ENCODE measurements around the gene MLXIPL.
A peak's percentile ranks its signal among the peaks of the same experiment; 100 is the strongest.
"Not testable (repeated sequence)": the region's sequence is repeated elsewhere in the genome, so short reads cannot be mapped to it uniquely, and the experiment has no call there.

MLXIPL gene, protein sequence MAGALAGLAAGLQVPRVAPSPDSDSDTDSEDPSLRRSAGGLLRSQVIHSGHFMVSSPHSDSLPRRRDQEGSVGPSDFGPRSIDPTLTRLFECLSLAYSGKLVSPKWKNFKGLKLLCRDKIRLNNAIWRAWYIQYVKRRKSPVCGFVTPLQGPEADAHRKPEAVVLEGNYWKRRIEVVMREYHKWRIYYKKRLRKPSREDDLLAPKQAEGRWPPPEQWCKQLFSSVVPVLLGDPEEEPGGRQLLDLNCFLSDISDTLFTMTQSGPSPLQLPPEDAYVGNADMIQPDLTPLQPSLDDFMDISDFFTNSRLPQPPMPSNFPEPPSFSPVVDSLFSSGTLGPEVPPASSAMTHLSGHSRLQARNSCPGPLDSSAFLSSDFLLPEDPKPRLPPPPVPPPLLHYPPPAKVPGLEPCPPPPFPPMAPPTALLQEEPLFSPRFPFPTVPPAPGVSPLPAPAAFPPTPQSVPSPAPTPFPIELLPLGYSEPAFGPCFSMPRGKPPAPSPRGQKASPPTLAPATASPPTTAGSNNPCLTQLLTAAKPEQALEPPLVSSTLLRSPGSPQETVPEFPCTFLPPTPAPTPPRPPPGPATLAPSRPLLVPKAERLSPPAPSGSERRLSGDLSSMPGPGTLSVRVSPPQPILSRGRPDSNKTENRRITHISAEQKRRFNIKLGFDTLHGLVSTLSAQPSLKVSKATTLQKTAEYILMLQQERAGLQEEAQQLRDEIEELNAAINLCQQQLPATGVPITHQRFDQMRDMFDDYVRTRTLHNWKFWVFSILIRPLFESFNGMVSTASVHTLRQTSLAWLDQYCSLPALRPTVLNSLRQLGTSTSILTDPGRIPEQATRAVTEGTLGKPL

DNA sequence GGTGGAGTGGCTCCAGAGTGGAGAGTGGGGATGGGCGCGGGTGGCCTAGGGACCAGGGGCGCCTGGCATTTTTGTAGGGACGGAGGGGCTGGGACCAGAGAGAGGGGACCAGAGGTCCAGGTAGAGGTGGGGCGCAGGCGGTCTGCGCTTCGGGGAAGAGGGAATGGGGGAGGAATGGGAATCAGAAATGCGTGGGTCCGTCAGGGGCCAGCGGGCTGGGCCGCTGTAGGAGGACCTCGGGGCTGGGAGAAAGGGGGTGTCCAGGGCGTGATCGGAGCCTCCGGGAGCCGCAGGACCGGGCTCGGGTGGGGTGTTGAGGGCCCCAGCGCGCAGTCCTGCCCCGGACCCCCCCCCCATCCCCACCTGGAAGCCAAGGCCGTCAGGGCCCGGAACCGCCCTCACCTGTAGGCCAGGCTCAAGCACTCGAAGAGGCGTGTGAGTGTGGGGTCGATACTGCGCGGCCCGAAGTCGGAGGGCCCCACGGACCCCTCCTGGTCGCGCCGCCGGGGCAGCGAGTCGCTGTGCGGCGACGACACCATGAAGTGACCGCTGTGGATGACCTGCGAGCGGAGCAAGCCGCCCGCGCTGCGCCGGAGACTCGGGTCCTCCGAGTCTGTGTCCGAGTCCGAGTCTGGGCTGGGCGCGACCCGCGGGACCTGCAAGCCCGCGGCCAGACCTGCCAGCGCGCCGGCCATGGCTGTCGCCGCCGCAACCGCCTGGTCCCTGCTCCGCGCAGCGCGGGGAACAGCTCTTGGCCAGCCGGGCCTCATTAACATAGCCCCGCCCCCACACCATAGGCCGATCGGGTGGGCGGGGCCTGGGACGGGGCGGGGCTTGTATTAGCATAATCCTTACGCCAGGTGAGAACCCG lies at the start of gene MLXIPL:
Gene MLXIPL, minus strand, starts transcription at position 725 of the 871 bp plus-strand sequence. Its CDS starts 30 bp downstream, at position 695.
- peak; percentile 96 for DNase-seq (ENCODE audit: low spot score)

- no peak for DNase-seq (ENCODE audit: low spot score)
Observed at GRCh38 chr7:73671857-73672445, 47.6 kb upstream of the MLXIPL start.

GRCh38 chr7:73671322-73671661 lies 47.0 kb upstream of the MLXIPL start:
- DNase-seq (ENCODE audit: low spot score) = no peak

- DNase-seq (ENCODE audit: low spot score) = no peak
Observed at GRCh38 chr7:73669858-73670385, 45.6 kb upstream of the MLXIPL start.

GRCh38 chr7:73669288-73669701 lies 45.0 kb upstream of the MLXIPL start:
- no peak for DNase-seq (ENCODE audit: low spot score)

DNA sequence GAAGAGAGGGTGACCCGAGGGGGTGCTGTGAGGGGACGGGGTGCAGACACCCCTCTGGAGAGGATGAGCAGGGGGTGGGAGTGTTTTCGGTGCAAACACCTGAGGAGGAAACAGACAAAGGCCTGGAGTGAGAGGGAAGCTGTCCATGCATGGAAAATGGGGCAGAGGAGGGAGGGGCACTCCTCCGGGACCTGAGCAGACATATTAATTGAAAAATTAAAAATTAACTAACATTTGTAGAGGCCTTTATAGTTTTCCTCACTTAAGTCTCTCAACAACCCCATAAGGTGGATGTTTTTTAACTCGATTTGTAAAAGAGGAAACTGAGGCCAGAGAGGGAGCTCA lies 44.5 kb upstream of the MLXIPL start:
- DNase-seq (ENCODE audit: low spot score) = no peak

GRCh38 chr7:73668103-73668885 lies 44.0 kb upstream of the MLXIPL start:
- no peak for DNase-seq (ENCODE audit: low spot score)

DNA sequence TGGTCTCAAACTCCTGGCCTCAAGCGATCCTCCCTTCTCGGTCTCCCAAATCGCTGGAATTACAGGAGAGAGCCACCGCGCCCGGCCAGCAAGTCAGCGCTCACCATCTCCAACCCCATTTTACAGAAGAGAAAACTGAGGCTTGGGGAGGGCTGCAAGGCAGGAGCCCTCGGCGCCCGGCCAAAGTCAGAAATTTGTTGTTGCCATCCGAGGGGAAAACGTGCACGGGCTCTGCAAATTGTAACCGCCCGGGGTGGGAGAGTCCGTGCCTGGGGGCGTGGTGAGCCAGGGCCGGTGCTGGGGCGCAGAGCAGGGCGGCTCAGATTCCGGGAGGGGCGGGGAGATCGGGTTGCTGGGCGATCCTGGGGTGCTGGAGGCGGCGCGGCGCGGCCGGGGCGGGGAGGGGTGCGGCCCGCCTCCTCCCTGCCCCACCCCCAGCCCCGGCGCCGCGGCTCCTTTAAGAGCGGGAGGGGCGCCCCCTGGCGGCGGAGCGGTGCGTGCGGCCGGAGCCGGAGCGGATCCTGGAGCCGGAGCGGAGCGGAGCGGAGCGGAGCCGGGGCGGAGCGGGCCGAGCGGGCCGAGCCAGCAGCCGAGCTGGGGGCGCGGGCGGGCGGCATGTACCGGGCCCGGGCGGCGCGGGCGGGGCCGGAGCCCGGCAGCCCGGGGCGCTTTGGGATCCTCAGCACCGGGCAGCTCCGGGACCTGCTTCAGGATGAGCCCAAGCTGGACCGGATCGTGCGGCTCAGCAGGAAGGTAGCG lies 43.2 kb upstream of the MLXIPL start, which contains the start of gene VPS37D:
Gene VPS37D, plus strand, starts transcription at position 488 of the 759 bp plus-strand sequence. Its CDS starts 128 bp downstream, at position 616.
- DNase-seq (ENCODE audit: low spot score) = peak; percentile 95

GRCh38 chr7:73663033-73663432 lies 38.7 kb upstream of the MLXIPL start:
- DNase-seq (ENCODE audit: low spot score) = no peak

DNA sequence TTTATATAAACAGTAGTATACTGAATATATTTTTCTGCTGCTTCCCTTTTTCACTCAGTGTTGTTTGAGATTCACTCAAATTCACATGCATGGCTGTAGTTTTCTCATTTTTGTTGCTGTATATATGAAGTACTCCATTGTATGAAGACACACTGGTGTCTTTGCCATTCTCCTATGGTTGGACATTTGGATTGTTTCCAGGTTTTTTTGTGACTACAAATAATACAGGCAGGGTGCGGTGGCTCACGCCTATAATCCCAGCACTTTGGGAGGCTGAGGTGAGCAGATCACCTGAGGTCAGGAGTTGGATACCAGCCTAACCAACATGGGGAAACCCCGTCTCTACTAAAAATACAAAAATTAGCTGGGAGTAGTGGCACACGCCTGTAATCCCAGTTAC lies 36.3 kb upstream of the MLXIPL start:
- peak; percentile 37 for DNase-seq (ENCODE audit: low spot score)

DNA sequence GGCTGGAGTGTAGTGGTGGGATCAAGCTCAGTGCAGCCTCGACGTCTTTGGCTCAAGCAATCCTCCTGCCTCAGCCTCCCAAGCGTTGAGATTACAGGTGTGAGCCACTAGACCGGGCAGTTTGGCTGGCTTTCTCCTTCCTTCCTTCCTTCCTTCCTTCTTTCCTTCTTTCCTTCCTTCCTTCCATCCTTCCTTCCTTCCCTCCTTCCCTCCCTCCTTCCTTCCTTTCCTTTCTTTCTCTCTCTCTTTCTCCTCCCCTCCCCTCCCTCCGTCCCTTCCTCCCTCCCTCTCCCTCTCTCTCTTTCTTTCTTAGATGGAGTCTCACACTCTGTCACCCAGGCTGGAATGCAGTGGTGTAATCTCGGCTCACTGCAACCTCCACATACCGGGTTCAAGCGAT lies 35.7 kb upstream of the MLXIPL start:
- DNase-seq (ENCODE audit: low spot score) = no peak

GRCh38 chr7:73655309-73655708 lies 31.0 kb upstream of the MLXIPL start:
- DNase-seq (ENCODE audit: low spot score) = not testable (repeated sequence)

DNA sequence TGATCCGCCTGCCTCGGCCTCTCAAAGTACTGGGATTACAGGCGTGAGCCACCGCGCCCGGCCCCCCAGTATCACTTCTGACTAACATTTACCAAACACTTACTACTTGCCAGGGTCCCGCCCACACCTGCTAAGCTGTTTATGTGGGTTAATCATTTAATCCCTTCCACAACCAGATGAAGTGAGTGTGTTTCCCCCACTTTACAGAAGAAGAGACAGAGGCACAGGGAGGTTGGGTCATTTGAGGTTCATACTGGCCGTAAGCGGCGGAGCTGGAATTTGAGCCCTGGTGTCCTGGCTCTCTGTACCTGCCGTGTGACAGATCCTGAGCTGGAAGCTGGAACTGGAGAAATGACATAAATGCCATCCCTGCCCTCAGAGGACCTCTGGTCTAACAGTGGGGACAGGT lies 28.2 kb upstream of the MLXIPL start:
- DNase-seq (ENCODE audit: low spot score) = peak; percentile 41

DNA sequence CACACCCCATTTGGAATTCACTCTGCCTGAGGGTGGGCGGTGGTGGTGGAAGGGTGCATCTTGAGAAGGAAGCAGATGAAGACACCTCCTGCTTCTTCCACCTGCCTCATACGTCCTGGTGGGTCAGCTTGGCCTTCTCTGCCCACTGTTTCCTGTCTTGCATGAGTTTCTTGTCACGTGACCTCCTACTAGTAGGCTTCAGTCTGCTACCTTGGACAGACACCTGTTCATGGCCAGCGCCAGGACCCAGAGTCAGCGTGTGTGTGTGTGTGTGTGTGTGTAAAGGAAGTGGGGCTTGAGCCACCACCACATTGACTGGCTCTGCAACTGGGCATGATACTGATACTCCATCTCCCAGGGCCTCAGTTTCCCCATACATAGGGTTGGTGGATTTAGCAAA lies 26.2 kb upstream of the MLXIPL start:
- no peak for DNase-seq (ENCODE audit: low spot score)

- DNase-seq (ENCODE audit: low spot score) = no peak
Observed at GRCh38 chr7:73649576-73649975, 25.3 kb upstream of the MLXIPL start.

DNA sequence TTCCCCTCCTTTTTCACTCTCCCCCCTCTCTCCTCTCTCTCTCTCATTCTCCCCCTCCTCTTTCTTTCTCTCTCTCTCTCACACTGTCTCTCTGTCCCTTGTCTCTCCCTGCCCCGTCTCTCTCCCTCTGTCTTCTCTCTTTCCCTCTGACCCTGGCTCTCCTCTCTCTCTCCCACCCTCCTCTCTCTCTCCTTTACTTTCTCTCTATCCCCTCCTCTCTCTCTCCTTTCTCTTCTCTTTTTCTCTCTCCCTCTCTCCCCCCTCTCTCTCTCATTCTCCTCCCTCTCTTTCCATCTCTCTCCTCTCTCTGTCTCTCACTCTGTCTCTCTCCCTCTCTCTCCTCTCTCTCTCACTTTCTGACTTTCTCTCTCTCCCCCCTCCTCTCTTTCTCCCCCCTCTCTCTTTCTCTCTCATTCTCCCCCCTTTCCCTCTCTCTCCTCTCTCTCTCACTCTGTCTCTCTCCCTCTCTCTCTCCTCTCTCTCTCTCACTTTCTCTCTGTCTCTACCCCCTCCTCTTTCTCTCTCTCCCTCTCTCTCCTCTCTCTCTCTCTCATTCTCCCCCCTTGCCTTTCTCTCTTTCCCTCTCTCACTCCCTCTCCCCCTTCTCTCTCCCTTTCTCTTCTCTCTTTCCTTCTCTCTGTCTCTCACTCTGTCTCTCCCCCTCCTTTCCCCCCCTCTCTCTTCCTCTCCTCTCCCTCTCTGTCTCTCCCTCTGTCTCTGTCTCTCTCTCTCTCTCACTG lies 24.4 kb upstream of the MLXIPL start:
- no peak for DNase-seq (ENCODE audit: low spot score)

GRCh38 chr7:73647725-73648592 lies 23.6 kb upstream of the MLXIPL start:
- DNase-seq (ENCODE audit: low spot score) = peak; percentile 83
